ENCODE results near the gene BEND2. TPM values are rescaled to one million over a fixed set of nuclear protein-coding genes. Genes with fewer than 3 reads are reported as not detected.

BEND2 gene
- polyA plus RNA-seq, 1 donor (not counting 4 experiments of a cell fraction or from before 2014, with no cell fraction given): not detected

DNA sequence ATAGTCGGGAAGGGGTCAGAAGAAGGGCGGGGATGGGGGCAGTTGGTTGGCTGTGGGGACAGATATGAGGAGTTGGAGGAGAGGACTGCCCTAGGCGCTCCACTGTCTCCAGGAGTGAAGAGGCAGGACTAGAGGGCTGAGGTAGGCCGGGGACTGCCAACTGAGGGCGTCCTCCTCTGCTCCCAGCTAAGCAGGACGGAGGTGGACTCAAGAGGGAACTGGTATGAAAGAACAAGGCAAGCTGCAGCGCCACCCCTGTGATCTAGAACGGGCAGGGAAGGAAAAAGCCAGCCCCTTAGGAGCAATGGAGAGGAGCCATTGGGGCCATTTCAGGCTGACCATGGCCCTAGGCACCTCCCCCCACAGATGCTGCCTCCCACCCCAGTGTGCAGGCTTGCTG, 14.0 kb downstream of the BEND2 start:
- dilution Hi-C loops (cut with MboI; ENCODE audit: extremely low pct_ligation_motif_present, low sequenced_read_pairs): no loop called here
- H3K27me3 ChIP-seq (ENCODE audit: control insufficient read depth, extremely low read depth, insufficient read depth, low read length): no peaks in the 10 kb centered on the region
- no peaks in the 10 kb centered on the region for H3K36me3 ChIP-seq (ENCODE audit: control insufficient read depth in 2 of 2, extremely low read depth in 1 of 2, insufficient read depth in 2 of 2, low read length in 2 of 2)
- no peak overlapping the region for H3K9ac ChIP-seq (ENCODE audit: control insufficient read depth, extremely low read depth, insufficient read depth, low read length)
- no peak for TF ChIP-seq EZH2 (IDR thresholded peaks at IDR 0.05; ENCODE audit: low read length)
- TF ChIP-seq, protein P1, sequence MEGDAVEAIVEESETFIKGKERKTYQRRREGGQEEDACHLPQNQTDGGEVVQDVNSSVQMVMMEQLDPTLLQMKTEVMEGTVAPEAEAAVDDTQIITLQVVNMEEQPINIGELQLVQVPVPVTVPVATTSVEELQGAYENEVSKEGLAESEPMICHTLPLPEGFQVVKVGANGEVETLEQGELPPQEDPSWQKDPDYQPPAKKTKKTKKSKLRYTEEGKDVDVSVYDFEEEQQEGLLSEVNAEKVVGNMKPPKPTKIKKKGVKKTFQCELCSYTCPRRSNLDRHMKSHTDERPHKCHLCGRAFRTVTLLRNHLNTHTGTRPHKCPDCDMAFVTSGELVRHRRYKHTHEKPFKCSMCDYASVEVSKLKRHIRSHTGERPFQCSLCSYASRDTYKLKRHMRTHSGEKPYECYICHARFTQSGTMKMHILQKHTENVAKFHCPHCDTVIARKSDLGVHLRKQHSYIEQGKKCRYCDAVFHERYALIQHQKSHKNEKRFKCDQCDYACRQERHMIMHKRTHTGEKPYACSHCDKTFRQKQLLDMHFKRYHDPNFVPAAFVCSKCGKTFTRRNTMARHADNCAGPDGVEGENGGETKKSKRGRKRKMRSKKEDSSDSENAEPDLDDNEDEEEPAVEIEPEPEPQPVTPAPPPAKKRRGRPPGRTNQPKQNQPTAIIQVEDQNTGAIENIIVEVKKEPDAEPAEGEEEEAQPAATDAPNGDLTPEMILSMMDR (optimal IDR thresholded peaks at IDR 0.05 in 1 of 3, IDR thresholded peaks at IDR 0.05 in 1 of 3, conservative IDR thresholded peaks at IDR 0.05 in 1 of 3; ENCODE audit: extremely low read depth in 1 of 3, insufficient read depth in 2 of 3, low read length in 3 of 3): no peak
- no peak overlapping the region for H2AFZ ChIP-seq (ENCODE audit: control insufficient read depth, low read length)
- H3K9me3 ChIP-seq (ENCODE audit: control insufficient read depth, low read depth, low read length): no peaks in the 10 kb centered on the region
- no peak overlapping the region for H3K4me2 ChIP-seq (ENCODE audit: control insufficient read depth, extremely low read depth, insufficient read depth, low read depth, low read length)
- no peak for DNase-seq (ENCODE audit: low read depth, low spot score)
- no peak overlapping the region for H3K4me3 ChIP-seq (ENCODE audit: control insufficient read depth in 2 of 3, extremely low read depth in 1 of 3, insufficient read depth in 2 of 3, low read depth in 1 of 3, low read length in 3 of 3)
- no peak overlapping the region for H3K27ac ChIP-seq (ENCODE audit: control insufficient read depth, insufficient read depth, low read length)
- H3K9me1 ChIP-seq (ENCODE audit: control insufficient read depth, extremely low read depth, insufficient read depth, low read length): no peaks in the 10 kb centered on the region
- no peak for FAIRE-seq
- no peaks in the 10 kb centered on the region for H3K79me2 ChIP-seq (ENCODE audit: control insufficient read depth, insufficient read depth, low read length)
- H3K4me1 ChIP-seq (ENCODE audit: control insufficient read depth, extremely low read depth, insufficient read depth, low read length): no peaks in the 10 kb centered on the region
- H4K20me1 ChIP-seq (ENCODE audit: control insufficient read depth, extremely low read depth, insufficient read depth, low read length): no peaks in the 10 kb centered on the region

DNA sequence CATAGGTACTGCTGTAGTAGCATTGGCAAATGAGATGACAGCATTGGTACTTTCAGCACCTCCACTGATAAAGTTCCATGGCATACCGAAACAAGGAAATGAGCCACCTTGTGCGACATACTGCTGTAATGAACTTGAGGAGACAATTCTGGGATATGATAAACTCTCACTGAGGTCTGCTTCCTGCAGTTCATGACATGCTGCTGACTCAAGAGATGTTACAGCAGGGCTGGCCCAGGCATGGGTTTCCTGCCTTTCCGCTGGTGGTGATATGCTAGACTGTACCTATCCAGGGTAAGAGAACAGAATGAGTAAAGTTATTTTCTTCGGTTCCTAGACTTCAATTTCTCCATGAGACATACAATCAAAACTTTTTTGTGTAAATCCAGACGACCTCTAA, 17.1 kb downstream of the BEND2 start:
- FAIRE-seq (no peak), DNase-seq (ENCODE audit: low read depth, low spot score) (no peak)
- Histone ChIP-seq H3K9me1 (ENCODE audit: control insufficient read depth, extremely low read depth, insufficient read depth, low read length) (no peaks in the 10 kb centered on the region), H3K27me3 (ENCODE audit: control insufficient read depth, extremely low read depth, insufficient read depth, low read length) (no peaks in the 10 kb centered on the region), H3K9me3 (ENCODE audit: control insufficient read depth, low read depth, low read length) (no peaks in the 10 kb centered on the region), H4K20me1 (ENCODE audit: control insufficient read depth, extremely low read depth, insufficient read depth, low read length) (no peaks in the 10 kb centered on the region), H2AFZ (ENCODE audit: control insufficient read depth, low read length) (no peak overlapping the region), H3K9ac (ENCODE audit: control insufficient read depth, extremely low read depth, insufficient read depth, low read length) (no peak overlapping the region), H3K79me2 (ENCODE audit: control insufficient read depth, insufficient read depth, low read length) (no peaks in the 10 kb centered on the region), H3K4me3 (ENCODE audit: control insufficient read depth in 2 of 3, extremely low read depth in 1 of 3, insufficient read depth in 2 of 3, low read depth in 1 of 3, low read length in 3 of 3) (no peak overlapping the region), H3K4me1 (ENCODE audit: control insufficient read depth, extremely low read depth, insufficient read depth, low read length) (no peaks in the 10 kb centered on the region), H3K36me3 (ENCODE audit: control insufficient read depth in 2 of 2, extremely low read depth in 1 of 2, insufficient read depth in 2 of 2, low read length in 2 of 2) (no peaks in the 10 kb centered on the region), H3K4me2 (ENCODE audit: control insufficient read depth, extremely low read depth, insufficient read depth, low read depth, low read length) (no peak overlapping the region), H3K27ac (ENCODE audit: control insufficient read depth, insufficient read depth, low read length) (no peak overlapping the region)
- TF ChIP-seq, protein P1 (optimal IDR thresholded peaks at IDR 0.05 in 1 of 3, IDR thresholded peaks at IDR 0.05 in 1 of 3, conservative IDR thresholded peaks at IDR 0.05 in 1 of 3; ENCODE audit: extremely low read depth in 1 of 3, insufficient read depth in 2 of 3, low read length in 3 of 3): no peak
- TF ChIP-seq EZH2 (IDR thresholded peaks at IDR 0.05; ENCODE audit: low read length): no peak
- dilution Hi-C loops (cut with MboI; ENCODE audit: extremely low pct_ligation_motif_present, low sequenced_read_pairs): no loop called here
